C4-2B (cell line): ENCODE data around the gene BABAM2.

ENCODE experiments used
- CTCF ChIP-seq: fragments of 450-650 bp; conservative IDR thresholded peaks from 2 replicates; pipeline ENCODE4 v1.5.1; 2017; ENCODE audit warnings: mild to moderate bottlenecking
- ZFX ChIP-seq: fragments of 450-650 bp; IDR thresholded peaks from 2 replicates; pipeline ENCODE4 v1.6.1; 2017

GRCh38 chr2:28071221-28071620 lies 180.7 kb downstream of the BABAM2 start:
- TF ChIP-seq CTCF (no peak), ZFX (no peak)
